Measurements from ENCODE around the gene FLYWCH1.

Gene FLYWCH1

DNA sequence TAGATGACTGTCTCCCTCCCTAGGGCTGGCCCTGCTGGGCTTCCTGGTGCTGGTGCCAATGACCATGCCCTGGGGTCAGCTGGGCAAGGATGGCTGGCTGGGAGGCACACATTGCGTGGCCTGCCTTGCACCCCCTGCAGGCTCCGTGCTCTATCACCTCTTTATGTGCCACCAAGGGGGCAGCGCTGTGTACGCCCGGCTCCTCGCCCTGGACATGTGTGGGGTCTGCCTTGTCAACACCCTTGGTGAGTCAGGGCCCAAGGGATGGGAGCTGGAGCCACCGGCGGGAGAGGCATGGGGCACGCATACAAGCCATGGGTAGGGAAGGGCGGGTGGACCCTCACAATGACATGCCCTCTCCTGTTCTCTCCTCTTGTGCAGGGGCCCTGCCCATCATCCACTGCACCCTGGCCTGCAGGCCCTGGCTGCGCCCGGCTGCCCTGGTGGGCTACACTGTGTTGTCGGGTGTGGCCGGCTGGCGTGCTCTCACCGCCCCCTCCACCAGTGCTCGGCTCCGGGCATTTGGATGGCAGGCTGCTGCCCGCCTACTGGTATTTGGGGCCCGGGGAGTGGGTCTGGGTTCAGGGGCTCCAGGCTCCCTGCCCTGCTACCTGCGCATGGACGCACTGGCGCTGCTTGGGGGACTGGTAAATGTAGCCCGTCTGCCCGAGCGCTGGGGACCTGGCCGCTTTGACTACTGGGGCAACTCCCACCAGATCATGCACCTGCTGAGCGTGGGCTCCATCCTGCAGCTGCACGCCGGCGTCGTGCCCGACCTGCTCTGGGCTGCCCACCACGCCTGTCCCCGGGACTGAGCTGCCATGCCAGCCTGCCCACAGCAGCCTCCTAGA, 59.6 kb downstream of the FLYWCH1 start:
- no peak for DNase-seq

GRCh38 chr16:2971985-2972784, 60.5 kb downstream of the FLYWCH1 start:
- DNase-seq, result no peak

GRCh38 chr16:2973093-2973492, 61.4 kb downstream of the FLYWCH1 start:
- no peak for DNase-seq

GRCh38 chr16:2973605-2974318, 62.0 kb downstream of the FLYWCH1 start:
- no peak for DNase-seq

DNA sequence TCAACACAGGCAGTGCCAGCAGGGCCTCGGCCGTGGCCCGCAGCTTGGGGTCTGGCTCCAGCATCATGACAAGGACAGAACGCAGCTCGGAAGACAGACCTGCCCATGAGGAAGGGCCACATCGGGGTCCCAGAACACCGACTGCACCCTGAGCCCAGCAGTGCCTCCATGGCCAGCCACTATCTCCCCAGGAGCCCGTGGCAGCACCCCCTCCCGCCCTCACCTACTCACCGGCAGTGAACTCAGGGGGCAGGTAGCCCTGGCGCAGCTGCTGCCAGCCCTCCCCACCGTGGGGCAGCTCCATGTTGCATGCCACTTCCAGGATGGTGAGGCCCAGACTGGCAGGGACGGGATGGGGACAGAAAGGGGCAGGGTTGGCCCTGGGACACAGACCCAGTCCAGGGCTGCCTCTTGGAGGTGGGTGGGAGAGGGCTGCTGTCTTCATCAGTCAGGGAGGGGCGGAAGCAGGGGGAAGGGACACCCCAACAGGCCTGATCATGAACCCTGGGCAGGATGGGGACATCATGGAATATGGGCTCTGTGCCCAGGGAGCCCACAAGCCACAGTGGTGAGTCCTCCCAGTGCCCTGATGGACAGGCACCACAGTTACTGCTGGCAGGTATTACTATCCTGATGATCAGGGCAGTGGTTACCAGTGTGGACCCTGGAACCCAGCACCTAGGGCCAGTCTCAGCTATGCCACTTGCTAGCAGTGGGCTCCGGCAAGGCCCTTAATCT, 62.8 kb downstream of the FLYWCH1 start:
- DNase-seq, result no peak

DNA sequence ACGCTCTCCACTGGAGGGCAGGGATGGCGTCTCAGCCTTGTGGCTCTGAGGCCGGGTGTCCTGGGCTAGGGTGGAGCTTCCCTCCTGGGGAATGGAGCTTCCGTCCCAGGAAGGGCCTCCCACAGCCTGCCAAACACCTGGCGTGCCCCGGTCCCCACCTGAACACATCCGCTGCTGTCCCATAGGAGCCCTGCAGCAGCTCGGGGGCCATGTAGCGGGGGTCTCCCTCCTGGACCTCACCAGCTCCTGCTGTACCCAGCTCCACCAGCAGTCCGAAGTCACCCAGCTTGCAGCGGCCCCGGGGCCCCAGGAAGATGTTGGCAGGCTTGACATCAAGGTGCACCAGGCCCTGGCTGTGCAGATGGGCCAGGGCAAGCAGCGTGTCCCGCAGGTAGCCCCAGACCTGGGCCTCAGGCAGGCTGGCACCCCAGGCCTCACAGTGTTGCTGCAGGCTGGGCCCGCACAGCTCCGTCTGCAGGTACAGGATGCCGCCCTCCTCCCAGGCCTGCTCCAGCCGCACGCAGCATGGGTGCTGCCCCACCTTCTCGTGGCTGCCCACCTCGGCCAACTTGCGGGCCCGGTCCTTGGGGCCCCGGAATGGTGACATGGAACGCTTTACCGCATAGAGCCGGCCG, 63.5 kb downstream of the FLYWCH1 start:
- no peak for DNase-seq

DNA sequence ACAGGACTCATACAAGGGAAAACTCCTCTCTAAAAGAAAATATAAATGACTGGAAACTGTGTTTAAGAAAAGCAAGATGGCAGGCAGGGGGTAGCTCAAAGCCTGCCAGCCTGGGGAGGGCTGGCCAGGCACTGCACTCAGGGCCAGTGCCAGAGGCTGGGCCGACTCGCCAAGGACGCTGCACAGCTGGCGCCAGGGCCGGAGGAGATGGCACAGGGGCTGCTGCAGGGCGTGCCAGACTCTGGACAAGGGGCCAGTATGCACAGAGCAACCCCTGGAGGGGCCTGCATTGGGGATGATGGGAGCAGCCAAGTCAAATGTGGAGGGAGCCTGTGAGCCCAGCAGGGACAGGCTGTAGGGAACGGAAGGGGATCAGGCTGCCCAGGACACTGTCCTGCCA, 64.5 kb downstream of the FLYWCH1 start:
- no peak for DNase-seq

- no peak for DNase-seq
These were observed 64.9 kb downstream of the FLYWCH1 start for GRCh38 chr16:2976673-2977072.

- DNase-seq, result peak; percentile 53
These were observed 65.7 kb downstream of the FLYWCH1 start for GRCh38 chr16:2977440-2977839.

DNA sequence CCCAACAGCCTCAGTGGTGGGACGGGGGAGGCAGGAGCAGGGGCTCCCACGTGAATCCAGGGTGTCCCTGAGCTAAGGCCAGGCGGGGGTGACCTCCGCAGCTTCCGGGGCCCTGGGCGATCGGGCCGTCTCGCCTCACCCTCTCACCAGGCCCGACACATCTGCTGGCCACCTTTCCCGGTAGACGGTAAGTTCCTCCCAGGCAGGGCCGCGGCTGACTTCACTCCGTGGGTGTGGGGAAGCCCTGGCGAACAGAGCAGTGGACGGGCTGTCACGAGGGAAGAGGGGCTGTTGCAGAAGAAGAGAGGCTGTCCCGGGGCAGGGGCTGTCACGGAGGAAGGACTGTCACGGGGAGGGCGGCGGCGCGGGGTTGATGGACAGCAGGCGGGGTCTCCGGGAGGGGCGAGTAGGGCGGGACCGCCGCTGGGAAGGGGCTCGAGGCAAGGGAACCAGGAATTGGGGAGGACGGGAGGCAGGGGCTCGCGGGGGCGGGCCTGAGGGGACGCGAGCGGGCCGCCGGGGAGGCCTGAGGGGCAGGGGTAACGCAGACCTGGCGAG, 68.0 kb downstream of the FLYWCH1 start:
- no peak for DNase-seq

DNA sequence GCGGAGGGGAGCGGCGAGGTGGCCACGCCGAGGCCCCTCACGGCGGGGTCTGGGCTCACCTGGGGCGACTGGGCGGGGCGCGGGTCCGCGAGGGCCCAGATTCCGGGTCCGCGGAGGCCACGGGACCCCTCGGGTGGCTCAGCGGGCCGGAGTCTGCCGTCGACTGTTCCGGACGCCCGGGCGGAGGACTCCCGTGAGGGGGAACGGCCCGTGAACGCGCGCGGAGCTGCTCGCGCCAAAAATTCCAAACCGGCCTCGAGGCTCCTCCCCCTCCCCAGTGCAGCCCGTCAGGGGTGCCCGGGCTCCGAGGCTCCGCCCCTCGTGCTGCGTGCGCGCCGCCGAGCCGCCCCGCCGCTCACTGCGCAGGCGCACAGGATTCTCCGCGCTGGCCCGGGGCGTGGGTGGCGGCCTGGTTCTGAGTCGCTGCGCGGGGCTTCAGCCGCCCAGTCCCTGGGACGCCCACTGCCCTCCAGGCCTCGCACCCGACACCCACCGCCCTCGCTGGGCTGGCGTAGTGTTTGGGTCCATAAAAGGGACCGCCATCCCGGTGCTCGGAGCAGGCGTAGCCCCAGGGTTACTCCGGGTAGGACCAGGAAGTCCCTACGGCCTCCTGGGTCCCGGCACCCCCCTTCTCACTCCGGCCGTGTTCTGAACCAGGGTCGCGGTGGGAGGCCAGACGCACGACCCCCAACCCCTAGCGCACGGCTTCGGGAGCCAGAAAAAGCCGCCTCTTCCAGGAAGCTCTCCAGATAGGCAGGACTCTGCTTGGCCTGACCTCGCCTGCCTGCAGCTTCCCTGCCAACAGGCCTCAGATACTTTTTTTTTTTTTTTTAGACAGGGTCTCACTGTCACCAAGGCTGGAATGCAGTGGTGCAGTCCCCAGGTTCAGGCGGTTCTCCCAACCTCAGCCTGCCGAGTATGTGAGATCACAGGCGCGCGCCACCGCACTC, 68.8 kb downstream of the FLYWCH1 start, which contains the start of gene PKMYT1:
Gene PKMYT1, minus strand, starts transcription at position 220 of the 950 bp plus-strand sequence. CDS start 789 bp downstream, outside the sequence.
- peak; percentile 84 for DNase-seq

- DNase-seq, result no peak
These were observed 69.6 kb downstream of the FLYWCH1 start for GRCh38 chr16:2981177-2981898.

GRCh38 chr16:2981899-2982250, 70.1 kb downstream of the FLYWCH1 start:
- no peak for DNase-seq

DNA sequence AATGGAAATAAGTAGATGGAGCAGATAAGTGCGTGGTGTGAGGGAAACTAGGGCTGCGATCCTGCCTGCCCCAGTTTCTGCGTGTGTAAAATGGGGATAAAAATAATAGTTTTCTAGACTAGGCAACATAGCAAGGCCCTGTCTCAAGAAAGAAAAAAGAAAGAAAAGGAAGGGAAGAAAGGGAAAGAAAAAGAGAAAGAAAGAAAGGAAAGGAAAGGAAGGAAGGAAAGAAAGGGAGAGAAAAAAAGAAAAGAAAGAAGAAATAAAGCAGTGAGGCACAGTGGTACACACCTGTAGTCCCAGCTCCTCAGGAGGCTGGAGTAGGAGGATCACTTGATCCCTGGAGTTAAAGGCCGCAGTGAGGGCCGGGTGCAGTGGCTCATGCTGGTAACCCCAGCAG, 70.7 kb downstream of the FLYWCH1 start:
- DNase-seq, result no peak

DNA sequence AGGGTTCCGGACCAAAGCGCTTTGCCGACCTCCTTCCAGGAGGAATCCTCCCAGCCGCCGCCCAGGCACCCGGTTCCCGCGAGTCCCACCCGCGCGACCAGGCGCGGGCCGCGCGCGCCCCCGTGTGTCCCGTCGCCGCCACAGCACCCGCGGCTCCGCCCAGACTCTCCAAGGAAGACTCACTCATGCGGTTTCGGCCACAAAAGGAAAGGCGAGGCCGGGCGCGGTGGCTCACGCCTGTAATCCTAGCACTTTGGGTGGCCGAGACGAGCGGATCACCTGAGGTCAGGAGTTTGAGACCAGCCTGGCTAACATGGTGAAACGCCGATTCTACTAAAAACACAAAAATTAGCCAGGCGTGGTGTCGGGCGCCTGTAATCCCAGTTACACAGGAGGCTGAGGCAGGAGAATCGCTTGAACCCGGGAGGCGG, 72.0 kb downstream of the FLYWCH1 start:
- peak; percentile 53 for DNase-seq

DNA sequence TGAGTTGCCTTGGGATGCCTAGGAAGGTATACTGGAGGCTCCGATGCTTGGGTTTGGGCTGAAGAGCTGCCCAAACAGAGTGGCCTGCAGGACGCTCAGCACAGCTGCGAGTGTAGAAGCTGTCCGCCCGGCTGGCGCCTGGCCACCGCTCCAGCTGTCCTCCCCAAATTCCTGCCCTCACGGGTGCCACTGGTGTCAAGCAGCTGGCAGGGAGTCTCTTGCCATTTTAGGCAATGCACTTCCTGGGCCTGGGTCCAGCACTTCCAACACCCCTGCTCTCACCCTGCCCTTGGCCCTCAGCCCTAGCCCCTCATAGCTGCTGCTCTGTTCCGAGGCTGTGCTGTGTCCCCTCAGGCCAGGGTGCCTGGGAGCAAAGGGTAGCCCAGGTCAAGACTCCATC, 73.7 kb downstream of the FLYWCH1 start:
- no peak for DNase-seq

DNA sequence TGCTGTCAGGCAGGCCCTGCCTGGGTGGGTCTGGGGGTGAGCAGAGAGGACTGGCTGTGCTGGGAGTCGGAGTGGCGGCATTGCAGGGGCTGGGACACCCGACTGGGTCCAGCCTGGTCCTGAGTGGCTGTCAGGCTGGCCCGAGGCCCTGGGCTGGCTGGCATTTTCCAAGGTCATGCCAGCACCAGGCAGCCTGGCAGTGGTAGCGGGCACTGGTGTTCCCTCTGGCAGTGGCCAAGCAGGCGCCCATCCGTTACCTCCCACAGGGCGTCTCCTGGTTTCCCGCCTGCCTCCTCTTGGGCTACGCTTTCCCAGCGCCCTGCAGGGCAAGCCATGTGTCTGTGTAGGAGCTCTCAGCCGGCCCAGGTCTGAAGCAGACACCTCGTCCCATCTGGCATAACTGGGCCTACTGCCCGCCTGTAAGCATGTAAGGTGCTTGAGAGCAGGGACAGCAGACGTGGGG, 74.2 kb downstream of the FLYWCH1 start:
- no peak for DNase-seq

DNA sequence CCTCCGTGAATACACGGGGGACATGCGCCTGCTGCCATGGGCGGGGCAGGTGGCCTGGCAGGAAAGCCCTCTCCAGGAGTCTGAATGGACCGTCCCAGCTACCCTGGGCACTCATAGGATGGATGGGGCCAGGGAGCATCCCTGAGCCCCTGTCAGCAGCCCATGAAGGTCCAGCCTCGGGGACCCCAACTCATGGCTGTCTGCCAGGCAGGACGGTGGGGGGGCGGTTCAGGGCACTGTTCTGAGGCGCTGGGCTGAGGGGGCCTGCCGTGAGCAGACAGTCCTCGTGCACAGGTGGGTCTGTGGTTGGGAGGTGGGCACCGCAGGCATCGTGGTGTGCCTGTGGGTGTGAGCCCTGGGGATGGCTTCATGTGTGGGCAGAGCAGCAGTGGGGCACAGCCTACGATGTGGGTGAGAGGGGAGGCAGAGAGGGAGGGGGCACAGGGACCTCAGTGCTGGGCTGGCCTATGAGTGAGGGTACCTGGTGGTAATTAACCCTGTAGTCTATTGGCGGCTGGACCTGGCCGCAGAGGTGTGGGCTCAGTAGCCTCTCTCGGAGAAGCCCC, 75.0 kb downstream of the FLYWCH1 start:
- no peak for DNase-seq

DNA sequence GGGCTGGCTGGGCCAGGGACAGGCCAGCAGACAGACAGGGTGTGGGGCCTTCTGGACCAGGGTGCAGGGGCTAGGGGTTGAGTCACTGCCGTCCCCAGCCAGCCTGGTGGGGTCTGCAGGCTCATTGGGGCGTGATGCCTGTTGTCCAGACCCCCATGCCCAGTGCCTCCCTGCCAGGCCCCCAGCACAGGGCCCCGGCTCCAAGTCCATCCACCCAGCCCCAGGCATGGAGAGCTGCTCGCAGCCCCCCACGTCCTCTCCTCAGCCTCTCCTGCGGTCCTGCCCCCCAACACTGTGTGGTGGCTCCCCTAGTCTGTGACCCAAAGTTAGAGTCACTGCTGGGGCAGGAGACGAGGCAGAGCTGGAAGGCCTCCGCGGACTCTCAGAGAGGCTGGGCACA, 75.6 kb downstream of the FLYWCH1 start:
- no peak for DNase-seq
